IMR-90 (cell line): Measurements from ENCODE around the gene RASL11A. TPM values are rescaled to one million over a fixed set of nuclear protein-coding genes. Genes with fewer than 3 reads are reported as not detected.

Experiments used
- ATAC-seq: fragments of 200-7000 bp; cut with Tn5 transposase; 2 replicates; pipeline ENCODE4 v1.9.1; 2020; ENCODE audit warnings: low read depth, mild to moderate bottlenecking, moderate library complexity
- BruUV-seq: library from RNA; stranded (reverse); fragments of 400-500 nt; replicated peaks from 2 replicates; lab custom pipeline; 2021; lab: Mats Ljungman, UMichigan
- CTCF ChIA-PET: fragments of 300-600 bp; formaldehyde crosslinking; extraction: SDS; loops from one replicate; lab custom pipeline; 2021; ENCODE audit warnings: antibody characterized with exemption; lab: Yijun Ruan, JAX
- POLR2A ChIA-PET: fragments of 300-600 bp; sonication (Branson Sonifier 250); formaldehyde crosslinking; loops from one replicate; lab custom pipeline; 2022; ENCODE audit warnings: antibody characterized with exemption; ENCODE audit not compliant: unreplicated experiment; lab: Charles Lee
- DNase-seq: peaks from one replicate; pipeline ENCODE4 v3.0.0; 2013
- H2AFZ ChIP-seq: replicated peaks from 2 replicates; pipeline ENCODE3; 2013; ENCODE audit warnings: low read length, mild to moderate bottlenecking; ENCODE audit not compliant: poor library complexity
- H2AK5ac ChIP-seq: 2 replicates; pipeline ENCODE4 v1.6.1; 2013; ENCODE audit warnings: low read depth, low read length, inconsistent platforms
- H2AK9ac ChIP-seq: replicated peaks from 2 replicates; pipeline ENCODE3; 2013; ENCODE audit warnings: mild to moderate bottlenecking, low read depth, low read length, moderate library complexity; ENCODE audit not compliant: poor library complexity
- H2BK120ac ChIP-seq: 2 replicates; pipeline ENCODE4 v1.6.1; 2013; ENCODE audit warnings: low read depth, low read length, inconsistent platforms
- H2BK15ac ChIP-seq: 3 replicates; pipeline ENCODE4 v1.6.1; 2013; ENCODE audit warnings: low read depth, low read length, inconsistent platforms
- H2BK20ac ChIP-seq: 2 replicates; pipeline ENCODE4 v1.6.1; 2013; ENCODE audit warnings: low read depth, mild to moderate bottlenecking, inconsistent platforms, low read length, moderate library complexity
- H2BK5ac ChIP-seq: 2 replicates; pipeline ENCODE4 v1.6.1; 2013; ENCODE audit warnings: mild to moderate bottlenecking, low read depth, low read length, inconsistent platforms; ENCODE audit not compliant: poor library complexity, severe bottlenecking
- H3K14ac ChIP-seq: replicated peaks from 2 replicates; pipeline ENCODE4 v1.6.1; 2013; ENCODE audit warnings: low read depth, low read length, inconsistent platforms
- H3K18ac ChIP-seq: 2 replicates; pipeline ENCODE4 v1.6.1; 2013; ENCODE audit warnings: low read depth, low read length, control low read depth
- H3K23ac ChIP-seq: 2 replicates; pipeline ENCODE4 v1.6.1; 2013; ENCODE audit warnings: low read depth, low read length, inconsistent platforms
- H3K27ac ChIP-seq: 2 replicates; pipeline ENCODE4 v1.5.1; 2013; ENCODE audit warnings: mild to moderate bottlenecking, control low read depth, low read length; ENCODE audit not compliant: insufficient read depth
- H3K27me3 ChIP-seq: 2 replicates; pipeline ENCODE4 v1.6.1; 2013; ENCODE audit warnings: low read length; ENCODE audit not compliant: control insufficient read depth, insufficient read depth
- H3K36me3 ChIP-seq: 2 replicates; pipeline ENCODE4 v1.6.1; 2013; ENCODE audit warnings: low read length, mixed read lengths; ENCODE audit not compliant: control insufficient read depth, insufficient read depth
- H3K4ac ChIP-seq: 2 replicates; pipeline ENCODE4 v1.6.1; 2013; ENCODE audit warnings: low read depth, low read length, inconsistent platforms
- H3K4me1 ChIP-seq: 2 replicates; pipeline ENCODE4 v1.6.1; 2013; ENCODE audit warnings: low read length, mixed read lengths; ENCODE audit not compliant: control insufficient read depth, insufficient read depth
- H3K4me2 ChIP-seq: 2 replicates; pipeline ENCODE4 v1.6.1; 2013; ENCODE audit warnings: low read depth, mild to moderate bottlenecking, control low read depth, low read length, moderate library complexity
- H3K4me3 ChIP-seq: 2 replicates; pipeline ENCODE4 v1.5.1; 2013; ENCODE audit warnings: low read depth, mild to moderate bottlenecking, control low read depth, low read length, moderate library complexity; ENCODE audit not compliant: insufficient read depth
- H3K56ac ChIP-seq: 2 replicates; pipeline ENCODE4 v1.6.1; 2013; ENCODE audit warnings: low read length, inconsistent platforms; ENCODE audit not compliant: insufficient read depth; ENCODE audit errors: extremely low read depth
- H3K79me1 ChIP-seq, 2 experiments: 2 replicates each; pipeline ENCODE4 v1.6.1; 2013; ENCODE audit warnings: low read length in 2 of 2, inconsistent platforms in 1 of 2, low read depth in 1 of 2
- H3K9ac ChIP-seq: 2 replicates; pipeline ENCODE4 v1.6.1; 2013; ENCODE audit warnings: low read depth, low read length, control low read depth
- H3K9me1 ChIP-seq: 2 replicates; pipeline ENCODE4 v1.6.1; 2013; ENCODE audit warnings: low read length, inconsistent platforms; ENCODE audit not compliant: insufficient read depth
- H3K9me3 ChIP-seq: 2 replicates; pipeline ENCODE4 v1.6.1; 2013; ENCODE audit warnings: low read length; ENCODE audit not compliant: control insufficient read depth, insufficient read depth
- H4K20me1 ChIP-seq: 2 replicates; pipeline ENCODE4 v1.6.1; 2013; ENCODE audit warnings: low read length, inconsistent platforms; ENCODE audit not compliant: insufficient read depth
- H4K5ac ChIP-seq: 2 replicates; pipeline ENCODE4 v1.6.1; 2013; ENCODE audit warnings: mild to moderate bottlenecking, low read depth, low read length, control low read depth
- H4K8ac ChIP-seq, 2 experiments: 2 replicates each; pipeline ENCODE4 v1.6.1; 2013; ENCODE audit warnings: low read depth in 2 of 2, low read length in 2 of 2, control low read depth in 1 of 2, inconsistent platforms in 1 of 2
- H4K91ac ChIP-seq: 2 replicates; pipeline ENCODE4 v1.6.1; 2013; ENCODE audit warnings: low read depth, low read length, inconsistent platforms; ENCODE audit not compliant: insufficient read depth
- CEBPB ChIP-seq: IDR thresholded peaks from 2 replicates; pipeline ENCODE4 v1.6.1; 2012; ENCODE audit warnings: low read depth, low read length, improper control_type of control experiment
- FOS ChIP-seq: fragments of 150-350 bp; IDR thresholded peaks from 2 replicates; pipeline ENCODE4 v1.6.1; 2016; ENCODE audit warnings: low read depth, low read length
- WGBS, 2 experiments: methylation state at CpG; one replicate each; pipeline versions ENCODE4 v1.1.5 to v1.1.7; 2013; ENCODE audit warnings: missing lambda C conversion rate in 2 of 2; ENCODE audit not compliant: insufficient read length in 1 of 2; ENCODE audit errors: extremely low coverage in 2 of 2; 5-methylcytosine and 5-hydroxymethylcytosine counted together
- dilution Hi-C: fragments of 300-500 bp; cut with HindIII; formaldehyde crosslinking; loops from one replicate; pipeline ENCODE4 v1.14.3; 2018; ENCODE audit warnings: low sequenced_read_pairs; ENCODE audit not compliant: unreplicated experiment
- in situ Hi-C: fragments of 300-500 bp; cut with MboI; formaldehyde crosslinking; loops from 3 replicates; pipeline ENCODE4 v1.14.3; 2019; ENCODE audit warnings: low sequenced_read_pairs, inconsistent platforms, mixed read lengths
- intact Hi-C: fragments of 100-400 bp; cut with micrococcal nuclease; formaldehyde crosslinking; loops from 2 replicates; pipeline ENCODE4 v1.10.0; 2022
- polyA plus RNA-seq, 3 experiments: library from polyadenylated mRNA; depleted of rRNA; stranded (reverse); fragments of >200 nt; gene quantifications; 2 replicates each; pipeline ENCODE4 v1.2.3, GENCODE V29; 2012; ENCODE audit warnings: low replicate concordance in 1 of 3
- total RNA-seq: library from RNA; depleted of rRNA; stranded (reverse); fragments of >200 nt; gene quantifications from 2 replicates; pipeline ENCODE4 v1.2.3, GENCODE V29; 2012

Gene RASL11A
- total and polyA plus RNA-seq, 2 of the 4 experiments (the other 2 are of a cell fraction) = 10.4 to 18.5 TPM

DNA sequence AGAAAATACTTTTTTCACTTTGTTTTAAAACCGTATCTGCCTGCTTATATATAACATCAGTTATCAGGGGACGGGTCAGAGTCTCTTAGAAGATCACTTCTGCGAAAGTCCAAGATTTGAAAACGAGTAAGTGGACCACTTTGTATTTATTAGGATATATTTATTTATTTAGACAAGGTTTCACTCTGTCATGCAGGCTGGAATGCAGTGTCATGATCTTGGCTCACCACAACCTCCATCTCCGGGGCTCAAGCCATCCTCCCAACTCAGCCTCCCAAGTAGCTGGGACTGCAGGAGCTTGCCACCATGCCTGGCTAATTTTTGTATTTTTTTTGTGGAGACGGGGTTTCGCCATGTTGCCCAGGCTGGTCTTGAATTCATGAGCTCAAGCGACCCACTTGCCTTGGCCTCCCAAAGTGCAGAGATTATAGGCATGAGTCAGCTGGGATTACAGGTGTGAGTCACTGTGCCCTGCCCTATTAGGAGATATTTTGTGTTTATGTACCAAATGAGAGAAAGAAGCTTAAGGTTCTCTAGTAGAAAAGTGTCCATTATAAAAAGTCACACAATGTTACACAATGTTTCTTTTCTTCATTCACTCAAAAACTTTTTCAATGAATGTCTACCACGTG lies 39.5 kb downstream of the RASL11A start:
- H2AK9ac ChIP-seq = no peak overlapping the region
- no peak overlapping the region for H4K5ac ChIP-seq
- peaks cover 6% of the 10 kb centered on the region for H3K27me3 ChIP-seq
- no peak overlapping the region for H3K18ac ChIP-seq
- H3K23ac ChIP-seq = no peak overlapping the region
- DNase-seq (peak; percentile 57), ATAC-seq (no peak; the same call in 1 of the 2 replicates)
- dilution Hi-C loops = no loop called here
- H4K20me1 ChIP-seq = no peaks in the 10 kb centered on the region
- no peak overlapping the region for H3K4me3 ChIP-seq
- no CpG with 5 or more reads among the region's 9 CpGs for WGBS, 2 experiments
- H2AK5ac ChIP-seq = peak overlapping the region; percentile 61
- peaks cover 13% of the 10 kb centered on the region for H3K9me1 ChIP-seq
- ChIA-PET CTCF (interaction anchor here (0.6 to 1.2 kb wide), 2 partner anchors 15 to 1045 kb away, joined by 3 read pairs; no protein-coding TSS in a partner anchor), POLR2A (no interaction called here)
- no peak overlapping the region for H3K4me2 ChIP-seq
- peak overlapping the region; percentile 86; the same call in 1 of the 2 replicates for H2BK20ac ChIP-seq
- no peak overlapping the region for H3K56ac ChIP-seq
- in situ Hi-C loops = no loop called here
- peak overlapping the region; percentile 68; the same call in 1 of the 2 replicates for H4K91ac ChIP-seq
- no peak overlapping the region for H3K9ac ChIP-seq
- no peak overlapping the region for H3K14ac ChIP-seq
- H4K8ac ChIP-seq = no peak overlapping the region
- peaks cover 11% of the 10 kb centered on the region for H3K4me1 ChIP-seq
- H2BK15ac ChIP-seq = peak overlapping the region; percentile 25; the same call in 1 of the 3 replicates
- H3K4ac ChIP-seq = peak overlapping the region; percentile 70; the same call in 1 of the 2 replicates
- H2BK120ac ChIP-seq = peak overlapping the region; percentile 75
- BruUV-seq = no TSS peak
- no peak overlapping the region for H2BK5ac ChIP-seq
- H3K79me1 ChIP-seq = no peaks in the 10 kb centered on the region
- intact Hi-C loops = loop anchor here (5.0 kb wide), 1 partner anchor 38 kb away; the partner anchor contains the start of gene RASL11A
- H3K9me3 ChIP-seq = no peaks in the 10 kb centered on the region
- H2AFZ ChIP-seq = no peak overlapping the region
- H3K36me3 ChIP-seq = no peaks in the 10 kb centered on the region
- no peak overlapping the region for H3K27ac ChIP-seq
- TF ChIP-seq FOS (peak; percentile 35; the same call in 1 of the 2 replicates), CEBPB (no peak)
